IPS-18c (cell line): Measurements from ENCODE around the gene TMEFF2.

Experiments
- H3K4me3 ChIP-seq: 2 replicates; pipeline ENCODE4 v1.7.0; 2013; ENCODE audit warnings: low read depth, mild to moderate bottlenecking, low read length, moderate library complexity; ENCODE audit not compliant: insufficient read depth
- H3K9me3 ChIP-seq: one replicate; pipeline ENCODE4 v1.6.1; 2013; ENCODE audit warnings: mild to moderate bottlenecking, low read length, moderate library complexity; ENCODE audit not compliant: control insufficient read depth, insufficient read depth

Gene TMEFF2

GRCh38 chr2:192053921-192054320 lies 140.8 kb downstream of the TMEFF2 start:
- H3K9me3 ChIP-seq = no peaks in the 10 kb centered on the region
- H3K4me3 ChIP-seq = no peak overlapping the region

- no peaks in the 10 kb centered on the region for H3K9me3 ChIP-seq
- H3K4me3 ChIP-seq = no peak overlapping the region
Measured at GRCh38 chr2:192051533-192051932, 143.2 kb downstream of the TMEFF2 start.

GRCh38 chr2:192049362-192049761 lies 145.4 kb downstream of the TMEFF2 start:
- H3K9me3 ChIP-seq = no peaks in the 10 kb centered on the region
- no peak overlapping the region for H3K4me3 ChIP-seq

- Histone ChIP-seq H3K4me3 (no peak overlapping the region), H3K9me3 (no peaks in the 10 kb centered on the region)
Measured at GRCh38 chr2:192047315-192048107, 147.2 kb downstream of the TMEFF2 start.

- H3K4me3 ChIP-seq = no peak overlapping the region
- no peaks in the 10 kb centered on the region for H3K9me3 ChIP-seq
Measured at GRCh38 chr2:192044496-192044895, 150.2 kb downstream of the TMEFF2 start.

GRCh38 chr2:192043216-192043870 lies 151.4 kb downstream of the TMEFF2 start:
- H3K4me3 ChIP-seq = no peak overlapping the region
- no peaks in the 10 kb centered on the region for H3K9me3 ChIP-seq

- no peak overlapping the region for H3K4me3 ChIP-seq
Measured at GRCh38 chr2:192042126-192042525, 152.6 kb downstream of the TMEFF2 start.

GRCh38 chr2:192038110-192038509 lies 156.6 kb downstream of the TMEFF2 start:
- Histone ChIP-seq H3K9me3 (no peaks in the 10 kb centered on the region), H3K4me3 (no peak overlapping the region)

More at GRCh38 chr2:192042126-192042525, 152.6 kb downstream of the TMEFF2 start:
- H3K9me3 ChIP-seq = no peaks in the 10 kb centered on the region

- Histone ChIP-seq H3K4me3 (no peak overlapping the region), H3K9me3 (no peaks in the 10 kb centered on the region)
Measured at GRCh38 chr2:192035731-192036442, 158.8 kb downstream of the TMEFF2 start.

- Histone ChIP-seq H3K9me3 (no peaks in the 10 kb centered on the region), H3K4me3 (no peak overlapping the region)
Measured at GRCh38 chr2:192030856-192031255, 163.9 kb downstream of the TMEFF2 start.

GRCh38 chr2:192030289-192030688 lies 164.4 kb downstream of the TMEFF2 start:
- Histone ChIP-seq H3K4me3 (no peak overlapping the region), H3K9me3 (no peaks in the 10 kb centered on the region)

GRCh38 chr2:192029089-192029488 lies 165.6 kb downstream of the TMEFF2 start:
- H3K9me3 ChIP-seq = no peaks in the 10 kb centered on the region

GRCh38 chr2:192026825-192027120 lies 168.0 kb downstream of the TMEFF2 start:
- H3K9me3 ChIP-seq = no peaks in the 10 kb centered on the region
- H3K4me3 ChIP-seq = no peak overlapping the region

More at GRCh38 chr2:192029089-192029488, 165.6 kb downstream of the TMEFF2 start:
- H3K4me3 ChIP-seq = no peak overlapping the region

- H3K4me3 ChIP-seq = no peak overlapping the region
- no peaks in the 10 kb centered on the region for H3K9me3 ChIP-seq
Measured at GRCh38 chr2:192026059-192026824, 168.5 kb downstream of the TMEFF2 start.

GRCh38 chr2:192025637-192026036 lies 169.1 kb downstream of the TMEFF2 start:
- H3K9me3 ChIP-seq = no peaks in the 10 kb centered on the region

GRCh38 chr2:192023006-192023405 lies 171.7 kb downstream of the TMEFF2 start:
- H3K9me3 ChIP-seq = no peaks in the 10 kb centered on the region

More at GRCh38 chr2:192025637-192026036, 169.1 kb downstream of the TMEFF2 start:
- H3K4me3 ChIP-seq = no peak overlapping the region

GRCh38 chr2:192017844-192018243 lies 176.9 kb downstream of the TMEFF2 start:
- Histone ChIP-seq H3K4me3 (no peak overlapping the region), H3K9me3 (no peaks in the 10 kb centered on the region)

More at GRCh38 chr2:192023006-192023405, 171.7 kb downstream of the TMEFF2 start:
- H3K4me3 ChIP-seq = no peak overlapping the region
